Measurements from ENCODE around the gene MRPL41. TPM values are rescaled to one million over a fixed set of nuclear protein-coding genes. Genes with fewer than 3 reads are reported as not detected.
"Not testable (repeated sequence)": the region's sequence is repeated elsewhere in the genome, so short reads cannot be mapped to it uniquely, and the experiment has no call there.

Gene MRPL41
- total RNA-seq, 2 donors from 2014 or later = 75.8 to 133 TPM

DNA sequence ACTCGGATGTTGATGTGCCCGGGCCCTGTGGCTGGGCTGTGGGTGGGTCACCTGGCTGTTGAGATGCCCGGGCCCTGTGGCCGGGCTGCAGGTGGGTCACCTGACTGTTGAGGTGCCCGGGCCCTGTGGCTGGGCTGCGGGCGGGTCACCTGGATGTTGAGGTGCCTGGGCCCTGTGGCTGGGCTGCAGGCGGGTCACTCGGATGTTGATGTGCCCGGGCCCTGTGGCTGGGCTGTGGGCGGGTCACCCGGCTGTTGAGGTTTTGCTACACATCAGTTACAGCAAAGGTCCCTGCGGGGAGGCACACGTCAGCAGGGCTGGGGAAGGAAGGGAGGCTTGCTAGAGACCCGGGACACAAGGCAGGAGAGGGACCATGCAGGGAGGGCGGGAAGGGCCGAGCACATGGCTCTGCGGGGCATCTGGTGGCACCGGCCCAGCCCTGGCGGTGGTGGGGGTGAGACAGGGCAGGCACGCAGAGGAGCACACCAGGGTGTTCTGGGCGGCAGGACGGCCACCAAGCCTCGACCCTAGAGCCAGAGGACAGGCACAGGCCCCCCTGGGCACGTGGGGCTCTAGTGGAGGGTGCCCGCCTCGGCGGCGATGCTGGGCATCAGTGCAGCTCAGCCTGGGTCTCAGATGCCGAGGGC is 36.9 kb upstream of the MRPL41 start:
- Histone ChIP-seq H3K4me1 (replicated peaks) (no peaks in the 10 kb centered on the region), H3K27me3 (replicated peaks; ENCODE audit: insufficient read depth) (no peaks in the 10 kb centered on the region), H3K36me3 (no peaks in the 10 kb centered on the region), H3K27ac (no peak overlapping the region), H3K9me3 (no peaks in the 10 kb centered on the region), H3K4me3 (no peak overlapping the region)
- intact Hi-C loops (cut with DNase I) = no loop called here
- DNase-seq (ENCODE audit: low spot score) = no peak
- TF ChIP-seq POLR2AphosphoS5 (IDR thresholded peaks at IDR 0.05) (no peak), POLR2A (IDR thresholded peaks at IDR 0.05) (no peak)
- TF ChIP-seq, protein P1, sequence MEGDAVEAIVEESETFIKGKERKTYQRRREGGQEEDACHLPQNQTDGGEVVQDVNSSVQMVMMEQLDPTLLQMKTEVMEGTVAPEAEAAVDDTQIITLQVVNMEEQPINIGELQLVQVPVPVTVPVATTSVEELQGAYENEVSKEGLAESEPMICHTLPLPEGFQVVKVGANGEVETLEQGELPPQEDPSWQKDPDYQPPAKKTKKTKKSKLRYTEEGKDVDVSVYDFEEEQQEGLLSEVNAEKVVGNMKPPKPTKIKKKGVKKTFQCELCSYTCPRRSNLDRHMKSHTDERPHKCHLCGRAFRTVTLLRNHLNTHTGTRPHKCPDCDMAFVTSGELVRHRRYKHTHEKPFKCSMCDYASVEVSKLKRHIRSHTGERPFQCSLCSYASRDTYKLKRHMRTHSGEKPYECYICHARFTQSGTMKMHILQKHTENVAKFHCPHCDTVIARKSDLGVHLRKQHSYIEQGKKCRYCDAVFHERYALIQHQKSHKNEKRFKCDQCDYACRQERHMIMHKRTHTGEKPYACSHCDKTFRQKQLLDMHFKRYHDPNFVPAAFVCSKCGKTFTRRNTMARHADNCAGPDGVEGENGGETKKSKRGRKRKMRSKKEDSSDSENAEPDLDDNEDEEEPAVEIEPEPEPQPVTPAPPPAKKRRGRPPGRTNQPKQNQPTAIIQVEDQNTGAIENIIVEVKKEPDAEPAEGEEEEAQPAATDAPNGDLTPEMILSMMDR (IDR thresholded peaks at IDR 0.05) = no peak
- WGBS = 83% methylated on average over 22 of the region's 30 CpGs

DNA sequence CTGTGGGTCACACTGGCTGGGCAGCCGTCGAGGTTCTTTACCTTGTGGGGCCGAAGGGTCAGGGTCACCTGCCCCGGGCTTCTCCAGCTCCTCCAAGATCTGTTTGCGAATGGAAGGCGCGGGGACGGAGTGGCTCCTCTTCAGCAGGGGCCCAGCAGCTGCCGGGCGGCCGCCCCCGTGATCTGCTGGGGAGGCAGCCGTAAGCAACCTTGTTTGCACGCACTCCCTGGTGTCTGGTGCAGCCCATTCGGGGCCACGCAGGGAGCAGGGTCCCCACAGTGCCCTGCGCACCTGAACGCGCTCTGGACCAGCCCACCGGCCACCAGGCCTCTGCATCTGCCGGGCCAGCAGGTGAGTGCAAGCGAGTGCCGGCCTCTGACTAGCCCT is 36.3 kb upstream of the MRPL41 start:
- Histone ChIP-seq H3K36me3 (no peaks in the 10 kb centered on the region), H3K4me3 (no peak overlapping the region), H3K27me3 (replicated peaks; ENCODE audit: insufficient read depth) (no peaks in the 10 kb centered on the region), H3K9me3 (no peaks in the 10 kb centered on the region), H3K27ac (no peak overlapping the region), H3K4me1 (replicated peaks) (no peaks in the 10 kb centered on the region)
- TF ChIP-seq, protein P1 (IDR thresholded peaks at IDR 0.05) = no peak
- TF ChIP-seq POLR2AphosphoS5 (IDR thresholded peaks at IDR 0.05) (no peak), POLR2A (IDR thresholded peaks at IDR 0.05) (no peak)
- intact Hi-C loops (cut with DNase I) = no loop called here
- DNase-seq (ENCODE audit: low spot score) = no peak
- WGBS = 83% methylated on average over 23 of the region's 23 CpGs

DNA sequence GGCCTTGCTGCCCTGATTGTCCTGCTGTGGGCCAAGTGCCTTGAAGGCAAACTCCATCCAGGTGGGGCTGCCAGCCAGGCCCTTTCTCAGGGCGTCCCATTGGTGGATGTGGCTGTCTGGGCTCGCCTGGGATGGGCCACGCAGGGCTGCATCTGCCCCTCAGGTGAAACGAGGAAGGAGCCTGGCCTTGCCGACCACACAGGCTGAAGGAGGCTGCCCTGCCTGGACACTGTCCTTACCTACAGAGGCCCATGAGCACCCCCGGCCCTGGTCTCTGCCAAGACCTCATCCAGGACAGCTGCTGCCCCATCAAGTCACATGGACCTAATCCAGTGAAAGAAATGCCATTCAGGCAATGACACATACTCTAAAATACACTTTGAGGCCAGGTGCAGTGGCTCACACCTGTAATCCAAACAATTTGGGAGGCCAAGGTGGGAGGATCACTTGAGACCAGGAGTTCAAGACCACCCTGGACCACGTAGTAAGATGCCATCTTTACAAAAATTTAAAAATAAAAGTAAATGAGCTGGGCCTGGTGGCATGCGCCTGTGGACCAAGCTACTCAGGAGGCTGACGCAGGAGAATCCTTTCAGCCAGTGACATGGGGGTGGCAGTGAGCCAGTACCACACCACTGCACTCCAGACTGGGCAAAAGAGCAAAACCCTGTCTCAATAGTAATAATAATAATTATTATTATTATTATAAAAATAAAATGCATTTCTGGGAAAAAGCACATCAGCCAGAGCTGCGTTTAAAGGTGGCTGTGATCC is 35.3 kb upstream of the MRPL41 start:
- WGBS = 90% methylated on average over 10 of the region's 10 CpGs
- no peak for DNase-seq (ENCODE audit: low spot score)
- no peaks in the 10 kb centered on the region for H3K9me3 ChIP-seq
- TF ChIP-seq POLR2AphosphoS5 (IDR thresholded peaks at IDR 0.05) (no peak), POLR2A (IDR thresholded peaks at IDR 0.05) (no peak)
- TF ChIP-seq, protein P1 (IDR thresholded peaks at IDR 0.05) = no peak
- no peak overlapping the region for H3K27ac ChIP-seq
- no peaks in the 10 kb centered on the region for H3K4me1 ChIP-seq (replicated peaks)
- no peak overlapping the region for H3K4me3 ChIP-seq
- no peaks in the 10 kb centered on the region for H3K36me3 ChIP-seq
- H3K27me3 ChIP-seq (replicated peaks; ENCODE audit: insufficient read depth) = no peaks in the 10 kb centered on the region
- intact Hi-C loops (cut with DNase I) = no loop called here

DNA sequence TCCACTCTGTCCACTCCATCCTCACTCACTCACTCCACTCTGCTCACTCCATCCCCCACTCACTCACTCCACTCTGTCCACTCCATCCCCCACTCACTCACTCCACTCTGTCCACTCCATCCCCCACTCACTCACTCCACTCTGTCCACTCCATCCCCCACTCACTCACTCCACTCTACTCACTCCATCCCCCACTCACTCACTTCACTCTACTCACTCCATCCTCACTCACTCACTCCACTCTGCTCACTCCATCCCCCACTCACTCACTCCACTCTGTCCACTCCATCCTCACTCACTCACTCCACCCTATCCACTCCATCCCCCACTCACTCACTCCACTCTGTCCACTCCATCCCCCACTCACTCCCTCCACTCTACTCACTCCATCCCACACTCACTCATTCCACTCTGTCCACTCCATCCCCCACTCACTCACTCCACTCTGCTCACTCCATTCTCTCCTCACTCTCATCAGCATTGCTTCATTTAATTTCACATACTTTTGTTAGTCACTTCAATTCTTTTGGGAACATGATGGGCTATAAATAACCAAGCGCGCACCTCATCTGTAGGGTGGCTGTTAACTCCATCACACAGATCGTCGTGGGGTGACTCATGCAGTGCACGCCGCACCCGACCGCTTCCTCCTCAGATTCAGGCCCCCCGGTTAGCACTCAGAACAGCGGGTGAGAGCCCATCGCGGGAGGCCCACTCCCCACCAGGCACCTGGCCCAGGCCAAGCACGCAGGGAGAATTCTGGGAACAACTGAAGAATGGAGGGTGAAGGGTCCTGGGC is 32.8 kb upstream of the MRPL41 start:
- intact Hi-C loops (cut with DNase I); DNase-seq (ENCODE audit: low spot score); H3K27ac ChIP-seq; H3K36me3 ChIP-seq; H3K4me3 ChIP-seq; H3K9me3 ChIP-seq; H3K27me3 ChIP-seq (replicated peaks; ENCODE audit: insufficient read depth); H3K4me1 ChIP-seq (replicated peaks): not testable (repeated sequence)
- 87% methylated on average over 13 of the region's 13 CpGs for WGBS

DNA sequence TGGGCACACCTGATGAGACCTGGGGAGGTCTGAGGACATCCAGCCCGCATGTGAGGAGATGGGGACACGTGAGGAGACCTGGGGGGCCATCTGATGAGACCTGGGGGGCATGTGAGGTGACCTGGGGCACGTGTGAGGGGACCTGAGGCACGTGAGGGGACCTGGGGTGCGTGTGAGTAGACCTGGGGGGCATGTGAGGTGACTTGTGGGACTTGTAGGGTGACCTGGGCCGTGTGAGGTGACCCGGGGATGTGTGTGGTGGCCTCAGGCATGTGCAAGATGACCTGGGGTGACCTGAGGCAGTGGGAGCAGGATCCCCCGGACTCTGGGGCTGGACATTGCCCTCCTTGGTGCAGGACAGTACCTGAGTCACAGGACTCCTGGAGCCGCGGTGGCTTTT is 32.1 kb upstream of the MRPL41 start:
- Histone ChIP-seq H3K9me3 (no peaks in the 10 kb centered on the region), H3K36me3 (no peaks in the 10 kb centered on the region), H3K27ac (no peak overlapping the region), H3K4me1 (replicated peaks) (no peaks in the 10 kb centered on the region), H3K4me3 (no peak overlapping the region), H3K27me3 (replicated peaks; ENCODE audit: insufficient read depth) (no peaks in the 10 kb centered on the region)
- TF ChIP-seq POLR2A (IDR thresholded peaks at IDR 0.05) = no peak
- TF ChIP-seq, protein P1 (IDR thresholded peaks at IDR 0.05) = no peak
- WGBS = 93% methylated on average over 10 of the region's 10 CpGs
- intact Hi-C loops (cut with DNase I) = no loop called here
- no peak for DNase-seq (ENCODE audit: low spot score)
